Body of pancreas (tissue), 4 donors: ENCODE data around the gene JMJD6.
A peak's percentile ranks its signal among the peaks of the same experiment; 100 is the strongest.

Experiments used
- POLR2A ChIP-seq, 3 donors: fragments of 450-650 bp; IDR thresholded peaks; one replicate each; pipeline ENCODE4 v1.6.1; 2016; ENCODE audit warnings: antibody characterized with exemption in 3 of 3, mild to moderate bottlenecking in 2 of 3
- TF ChIP-seq, protein P1 (sequence below), 7 experiments: fragments of 450-650 bp in 4 of 7; fragments of 200-600 bp in 3 of 7; sonication (generic) in 3 of 7; IDR thresholded peaks; one replicate each; pipeline ENCODE4 v1.5.1; 2016 to 2019; ENCODE audit warnings: antibody characterized with exemption in 7 of 7

DNA sequence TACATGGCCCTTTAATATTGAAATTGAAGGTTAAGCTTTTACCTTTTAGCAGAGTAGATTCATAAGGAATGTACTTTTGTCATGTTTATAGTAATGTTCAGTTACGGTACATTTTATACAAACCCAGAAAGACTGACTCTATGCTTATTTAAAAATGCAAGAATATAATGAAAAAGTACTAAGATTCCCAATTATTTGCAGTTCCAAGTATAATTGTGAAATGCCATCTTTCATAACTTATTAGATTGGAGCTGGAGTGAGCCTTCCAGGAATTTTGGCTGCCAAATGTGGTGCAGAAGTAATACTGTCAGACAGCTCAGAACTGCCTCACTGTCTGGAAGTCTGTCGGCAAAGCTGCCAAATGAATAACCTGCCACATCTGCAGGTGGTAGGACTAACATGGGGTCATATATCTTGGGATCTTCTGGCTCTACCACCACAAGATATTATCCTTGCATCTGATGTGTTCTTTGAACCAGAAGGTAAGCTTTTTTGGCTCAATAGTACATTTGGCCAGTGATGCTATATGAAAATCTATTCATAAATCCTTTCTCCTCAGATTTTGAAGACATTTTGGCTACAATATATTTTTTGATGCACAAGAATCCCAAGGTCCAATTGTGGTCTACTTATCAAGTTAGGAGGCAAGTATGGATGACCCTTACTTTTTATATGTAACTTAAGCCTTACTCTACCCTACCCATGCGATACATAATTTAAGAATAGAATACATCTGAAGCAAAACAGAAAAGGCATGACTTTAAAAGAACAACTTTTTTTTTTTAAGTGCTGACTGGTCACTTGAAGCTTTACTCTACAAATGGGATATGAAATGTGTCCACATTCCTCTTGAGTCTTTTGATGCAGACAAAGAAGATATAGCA is 6.6 kb upstream of the JMJD6 start:
- TF ChIP-seq, protein P1, sequence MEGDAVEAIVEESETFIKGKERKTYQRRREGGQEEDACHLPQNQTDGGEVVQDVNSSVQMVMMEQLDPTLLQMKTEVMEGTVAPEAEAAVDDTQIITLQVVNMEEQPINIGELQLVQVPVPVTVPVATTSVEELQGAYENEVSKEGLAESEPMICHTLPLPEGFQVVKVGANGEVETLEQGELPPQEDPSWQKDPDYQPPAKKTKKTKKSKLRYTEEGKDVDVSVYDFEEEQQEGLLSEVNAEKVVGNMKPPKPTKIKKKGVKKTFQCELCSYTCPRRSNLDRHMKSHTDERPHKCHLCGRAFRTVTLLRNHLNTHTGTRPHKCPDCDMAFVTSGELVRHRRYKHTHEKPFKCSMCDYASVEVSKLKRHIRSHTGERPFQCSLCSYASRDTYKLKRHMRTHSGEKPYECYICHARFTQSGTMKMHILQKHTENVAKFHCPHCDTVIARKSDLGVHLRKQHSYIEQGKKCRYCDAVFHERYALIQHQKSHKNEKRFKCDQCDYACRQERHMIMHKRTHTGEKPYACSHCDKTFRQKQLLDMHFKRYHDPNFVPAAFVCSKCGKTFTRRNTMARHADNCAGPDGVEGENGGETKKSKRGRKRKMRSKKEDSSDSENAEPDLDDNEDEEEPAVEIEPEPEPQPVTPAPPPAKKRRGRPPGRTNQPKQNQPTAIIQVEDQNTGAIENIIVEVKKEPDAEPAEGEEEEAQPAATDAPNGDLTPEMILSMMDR (IDR thresholded peaks at IDR 0.05), result no peak
- peak in 1 of 3 donors; percentile 13 for TF ChIP-seq POLR2A (IDR thresholded peaks at IDR 0.05)
